HG03439 (cell line): ENCODE data around the gene DSCAM.

ENCODE experiments used
- ATAC-seq: cut with Tn5 transposase; IDR thresholded peaks from one replicate; pipeline ENCODE4 v1.9.1; 2021; ENCODE audit warnings: mild to moderate bottlenecking, moderate library complexity; ENCODE audit not compliant: unreplicated experiment

Gene DSCAM

DNA sequence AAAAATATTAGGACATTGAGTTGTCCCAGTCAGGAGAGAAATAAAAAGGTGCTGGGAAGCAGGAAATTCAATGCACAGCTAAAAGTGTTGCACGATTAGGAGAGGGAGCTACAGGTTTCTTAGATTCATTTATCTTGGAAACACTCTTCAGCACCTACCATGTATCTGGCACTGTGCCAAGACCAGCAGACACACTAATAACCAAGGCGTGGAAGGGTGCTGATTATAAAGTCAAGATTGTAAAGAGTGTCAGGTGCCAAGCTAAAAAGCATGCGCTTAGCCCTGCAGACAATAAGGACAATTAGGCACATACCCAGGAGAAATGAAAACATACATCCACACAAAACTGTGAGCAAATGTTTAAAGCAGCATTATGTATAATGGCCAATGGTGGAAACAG lies 129.9 kb downstream of the DSCAM start:
- ATAC-seq, result no peak

DNA sequence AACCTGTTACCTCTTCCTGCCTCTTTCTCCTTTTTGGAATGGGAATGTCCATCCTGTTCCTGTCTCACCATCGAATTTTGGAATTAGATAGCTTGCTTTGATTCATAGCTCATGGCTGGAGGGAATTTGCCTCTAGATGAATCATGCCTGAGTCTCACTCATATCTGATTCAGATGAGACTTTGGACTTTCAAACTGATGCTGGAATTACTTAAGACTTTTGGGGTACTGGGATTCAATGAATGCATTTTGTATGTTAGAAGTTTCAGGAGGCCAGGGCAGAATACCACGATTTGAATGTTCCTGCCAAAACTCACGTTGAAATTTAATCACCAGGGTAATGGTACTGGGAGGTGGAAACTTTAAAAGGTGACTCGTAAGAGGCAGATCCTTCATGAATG lies 132.4 kb downstream of the DSCAM start:
- ATAC-seq, result no peak

DNA sequence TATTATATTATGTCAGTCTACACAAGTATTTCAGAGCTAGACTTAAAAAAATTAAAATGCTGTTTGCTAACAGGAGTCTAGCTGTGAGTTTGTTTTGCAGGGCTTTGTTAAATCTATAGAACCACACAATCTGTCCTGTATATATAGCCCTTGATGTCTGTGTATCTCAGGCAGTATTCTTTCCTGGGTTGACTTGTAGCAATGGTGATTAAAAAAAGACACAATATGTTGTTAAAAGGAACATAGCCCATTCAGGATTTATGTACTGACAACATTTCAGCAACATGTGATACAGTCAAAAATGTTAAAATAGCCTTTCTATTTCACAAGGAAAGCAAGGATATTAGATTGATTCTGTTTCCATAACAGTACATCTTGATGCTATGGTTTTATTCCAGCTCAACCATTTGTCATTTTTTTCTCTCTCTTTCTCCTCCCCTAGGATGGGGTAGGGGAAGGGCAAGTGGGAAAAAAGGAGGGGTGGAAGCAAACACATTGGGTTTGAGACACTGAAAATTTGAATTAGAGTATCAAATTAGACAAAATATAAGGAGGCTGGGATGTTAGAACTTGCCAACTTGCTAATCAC lies 139.2 kb downstream of the DSCAM start:
- no peak for ATAC-seq

DNA sequence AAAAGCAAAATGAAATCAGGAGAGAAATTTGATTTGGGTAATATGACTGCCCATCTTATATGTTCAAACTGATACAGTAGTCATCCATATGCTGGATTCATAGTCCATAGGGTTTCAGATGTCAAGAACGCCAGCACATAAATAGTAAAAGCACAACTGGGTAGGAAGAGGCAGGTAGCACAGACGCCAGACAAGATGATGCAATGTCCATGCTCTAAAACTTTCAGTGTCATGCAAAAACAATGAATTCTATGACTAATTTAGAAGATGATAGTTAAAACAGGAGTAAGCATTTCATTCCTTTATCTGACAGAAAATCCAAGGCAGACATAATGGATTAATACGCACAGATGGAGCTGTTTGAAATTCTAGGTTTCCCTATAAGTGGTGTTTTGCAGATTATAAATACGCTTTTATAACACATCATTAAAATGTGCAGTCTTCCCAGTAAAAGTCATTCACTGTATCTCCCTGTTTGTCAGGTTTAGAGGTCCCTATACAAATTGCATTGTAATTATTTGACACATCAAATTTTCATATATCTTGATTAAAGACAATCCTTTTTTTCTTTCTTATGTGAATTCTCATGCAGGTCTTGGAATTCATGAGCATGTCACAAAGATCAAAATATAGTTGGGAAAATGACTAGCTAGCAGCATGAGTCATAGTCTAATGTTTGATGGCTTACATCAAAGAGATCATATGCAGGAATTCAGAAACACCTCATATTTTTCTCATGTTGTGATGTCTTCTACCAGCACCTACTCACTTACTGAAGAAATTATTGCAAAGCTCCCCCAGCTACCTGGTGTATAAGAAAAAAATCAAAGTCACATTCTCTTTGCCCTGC lies 139.9 kb downstream of the DSCAM start:
- ATAC-seq, result no peak

DNA sequence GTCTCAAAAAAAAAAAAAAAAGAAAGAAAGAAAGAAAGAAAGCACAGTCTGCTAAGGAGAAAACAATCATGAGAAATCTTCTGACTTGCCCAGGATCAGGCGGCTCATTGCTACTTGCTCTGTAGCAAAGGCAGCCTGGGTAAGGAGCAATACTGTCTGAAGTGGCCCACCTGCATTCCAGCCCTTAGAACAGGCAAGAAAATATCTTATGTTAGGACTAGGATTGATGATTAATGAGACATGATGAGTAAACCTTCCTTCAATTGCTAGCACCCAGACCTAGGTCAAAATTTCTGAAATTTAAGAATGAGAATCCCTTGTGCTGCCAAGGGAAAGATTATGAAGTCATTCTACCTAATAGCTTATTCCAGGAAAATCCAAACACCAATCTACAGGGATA lies 140.8 kb downstream of the DSCAM start:
- no peak for ATAC-seq

DNA sequence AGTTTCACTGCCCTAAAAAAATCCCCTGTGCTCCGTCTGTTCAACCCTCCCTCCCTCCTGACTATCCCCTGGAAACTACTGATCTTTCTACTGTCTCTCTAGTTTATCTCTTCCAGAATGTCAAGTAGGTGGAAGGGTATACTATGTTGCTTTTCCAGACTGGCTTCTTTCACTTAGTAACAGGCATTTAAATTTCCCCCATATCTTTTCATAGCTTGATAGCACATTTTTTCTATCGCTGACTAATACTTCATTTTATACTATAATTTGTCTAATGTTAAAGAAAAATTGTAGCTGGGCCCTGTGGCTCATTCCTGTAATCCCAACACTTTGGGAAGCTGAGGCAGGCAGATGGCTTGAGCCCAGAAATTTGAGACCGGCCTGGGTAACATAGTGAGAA lies 142.8 kb downstream of the DSCAM start:
- ATAC-seq, result no peak

DNA sequence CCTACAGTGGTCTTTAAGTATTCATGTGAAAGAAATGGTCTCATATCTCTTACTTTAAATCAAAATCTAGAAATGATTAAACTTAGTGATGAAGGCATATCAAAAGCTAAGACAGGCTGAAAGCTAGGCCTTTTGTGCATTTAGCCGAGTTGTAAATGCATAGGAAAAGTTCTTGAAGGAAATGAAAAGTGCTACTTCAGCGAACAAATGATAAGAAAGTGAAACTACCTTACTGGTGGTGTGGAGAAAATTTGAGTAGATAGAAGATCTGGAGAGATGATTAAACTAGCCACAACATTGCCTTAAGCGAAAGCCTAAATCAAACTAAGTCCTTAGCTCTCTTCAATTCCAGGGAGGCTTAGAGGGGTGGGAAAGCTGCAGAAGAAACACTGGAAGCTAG lies 147.6 kb downstream of the DSCAM start:
- ATAC-seq, result no peak

DNA sequence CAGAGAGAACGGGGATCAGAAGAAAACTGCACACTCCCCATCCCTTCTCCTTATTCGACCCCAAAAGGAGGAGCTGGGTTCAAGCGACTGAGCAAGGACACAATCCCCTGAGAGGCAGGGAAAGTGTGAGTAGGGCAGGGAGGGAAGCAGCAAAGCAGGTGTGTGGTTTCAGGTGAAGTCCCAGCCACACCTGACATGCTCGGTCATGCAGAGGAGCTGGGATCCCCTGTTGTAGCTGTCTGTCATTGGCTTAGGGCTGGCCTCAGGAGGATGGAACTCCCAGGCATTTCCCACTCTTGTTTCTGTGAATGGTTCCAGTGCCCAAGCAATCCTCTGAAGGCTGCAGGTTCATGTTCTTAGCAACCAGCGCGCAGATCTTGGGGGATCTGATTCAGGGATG lies 150.7 kb downstream of the DSCAM start:
- no peak for ATAC-seq

DNA sequence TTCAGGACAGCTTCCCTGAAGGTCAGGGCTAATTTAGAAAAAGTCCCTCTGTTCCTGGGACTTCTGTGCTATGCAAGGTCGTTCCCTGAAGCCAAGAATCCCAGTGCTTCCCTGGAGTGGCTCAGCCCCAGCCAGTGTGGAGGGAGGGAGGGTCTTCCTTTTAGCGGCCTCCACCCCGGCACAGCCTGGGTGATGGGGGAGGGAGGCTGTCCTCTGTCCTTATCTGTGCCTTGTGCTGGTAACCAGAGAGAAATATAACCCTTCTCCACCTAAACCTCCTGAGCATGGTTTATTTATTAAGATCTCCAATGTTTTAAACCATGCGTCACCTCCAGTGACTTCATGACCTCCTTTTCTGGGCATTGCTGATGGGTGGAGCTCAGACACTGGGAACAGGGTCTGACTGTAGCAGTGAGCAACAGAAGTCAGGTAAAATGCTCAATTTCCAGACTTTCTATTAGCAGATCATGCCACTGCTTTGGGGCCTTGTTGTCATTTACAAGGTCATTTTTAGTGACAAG lies 157.1 kb downstream of the DSCAM start:
- ATAC-seq, result no peak

DNA sequence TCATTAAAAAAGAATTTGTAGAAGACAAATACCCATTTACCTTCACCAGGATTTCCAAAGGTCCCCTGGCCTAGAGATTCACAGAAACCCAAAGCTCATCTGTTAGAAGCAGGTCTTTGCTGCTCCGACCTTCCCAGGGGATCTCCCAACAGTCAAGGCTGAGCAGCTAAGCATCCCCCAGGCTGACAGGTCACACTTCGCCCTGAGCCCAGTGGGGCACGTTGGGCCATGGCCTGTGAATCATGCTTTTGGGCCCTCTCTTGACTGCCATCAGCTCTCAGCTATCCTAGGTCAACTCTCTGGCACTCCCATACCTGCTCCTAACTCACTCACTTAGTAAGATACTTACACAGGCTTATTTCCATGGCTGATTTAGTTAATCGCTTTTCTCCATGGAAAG lies 157.7 kb downstream of the DSCAM start:
- no peak for ATAC-seq

DNA sequence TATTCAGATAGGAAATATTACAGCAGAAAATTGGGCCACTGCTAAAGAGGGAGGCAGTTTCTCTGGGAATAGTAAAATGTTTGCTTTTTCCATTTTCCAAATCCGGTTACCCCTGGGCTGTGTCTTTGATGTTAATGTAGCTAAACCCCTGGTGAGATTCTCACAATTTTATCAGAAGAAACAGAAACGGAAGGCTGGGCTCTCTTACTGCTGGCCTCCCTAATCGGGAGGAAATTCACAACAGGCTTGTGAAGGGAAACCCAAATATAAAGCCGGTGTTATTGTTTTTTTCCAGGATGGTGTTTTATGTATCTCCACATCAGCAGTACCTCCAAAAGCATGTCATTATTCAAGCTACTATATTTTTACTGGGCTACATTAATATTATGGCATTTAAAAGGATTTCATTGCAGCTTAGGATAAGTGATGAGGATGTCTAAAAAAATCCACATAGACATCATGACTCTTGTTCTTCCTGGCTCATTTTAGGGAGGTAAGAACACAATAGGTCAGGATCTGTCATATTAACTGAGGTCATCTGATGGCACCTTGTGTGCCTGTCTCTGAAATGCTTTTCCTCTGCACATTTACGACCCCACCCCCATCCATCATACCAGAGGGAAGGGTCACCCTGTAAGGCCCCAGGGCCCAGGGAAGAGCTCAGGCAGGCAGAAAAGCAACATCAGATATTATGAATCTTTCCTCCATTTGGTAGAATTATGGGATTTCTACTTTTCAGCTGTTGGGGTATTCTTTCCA lies 158.7 kb downstream of the DSCAM start:
- ATAC-seq, result no peak

DNA sequence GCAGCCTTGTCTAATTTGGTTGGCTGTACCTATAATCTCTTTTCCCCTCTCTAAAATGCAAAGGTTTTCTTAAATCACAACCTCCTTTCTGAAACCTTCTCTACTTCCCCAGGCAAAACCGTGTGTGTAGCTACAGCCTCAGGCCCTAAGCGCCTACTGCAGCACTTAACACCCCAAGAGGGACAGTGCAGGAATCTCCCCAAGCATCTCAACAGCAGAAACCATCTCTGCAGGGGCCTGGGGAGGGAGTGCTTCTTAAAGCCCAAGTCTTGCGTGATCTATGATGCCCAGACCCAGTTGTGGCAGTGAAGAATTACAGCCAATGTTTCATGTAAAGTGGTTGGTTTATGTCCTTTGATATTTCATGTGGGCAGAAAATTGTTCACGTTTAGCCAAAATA lies 159.3 kb downstream of the DSCAM start:
- ATAC-seq, result no peak

DNA sequence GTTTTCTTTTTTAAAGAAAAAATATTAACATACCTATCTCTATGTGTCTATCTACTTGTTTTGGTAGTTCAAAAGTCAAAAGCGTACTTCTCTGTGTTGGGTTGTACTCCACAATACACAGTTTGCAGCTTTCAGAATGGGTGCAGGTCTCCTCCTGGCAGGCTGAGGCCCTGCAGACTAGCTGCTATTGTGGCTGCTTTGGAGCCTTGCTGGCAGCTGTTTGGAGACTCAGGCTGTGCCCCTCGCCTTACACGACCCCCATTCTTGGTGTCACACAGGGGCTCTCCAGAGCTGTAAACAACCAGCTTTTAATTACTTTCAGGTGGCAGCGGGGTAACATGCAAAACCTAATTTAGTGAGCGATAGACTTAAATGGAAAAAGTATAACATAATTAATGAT lies 160.4 kb downstream of the DSCAM start:
- ATAC-seq, result no peak

DNA sequence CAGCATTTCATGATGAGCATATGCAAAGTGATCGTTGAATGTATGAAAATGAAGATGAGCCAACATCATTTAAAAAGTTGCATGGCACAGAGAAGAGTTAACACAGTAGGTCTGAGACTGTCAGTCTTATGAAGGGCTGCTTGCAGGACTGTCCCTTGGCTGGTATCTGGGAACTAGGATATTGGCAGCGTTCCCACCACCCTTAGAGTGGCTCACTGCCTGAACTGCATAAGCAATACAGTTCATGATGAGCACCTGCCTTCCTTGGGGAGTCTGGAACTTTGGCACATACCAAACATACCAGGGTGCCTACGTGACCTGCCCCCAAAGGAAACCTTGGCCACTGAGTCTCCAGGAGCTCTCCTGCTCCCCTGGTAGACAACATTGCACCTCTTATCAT lies 161.8 kb downstream of the DSCAM start:
- ATAC-seq, result no peak

DNA sequence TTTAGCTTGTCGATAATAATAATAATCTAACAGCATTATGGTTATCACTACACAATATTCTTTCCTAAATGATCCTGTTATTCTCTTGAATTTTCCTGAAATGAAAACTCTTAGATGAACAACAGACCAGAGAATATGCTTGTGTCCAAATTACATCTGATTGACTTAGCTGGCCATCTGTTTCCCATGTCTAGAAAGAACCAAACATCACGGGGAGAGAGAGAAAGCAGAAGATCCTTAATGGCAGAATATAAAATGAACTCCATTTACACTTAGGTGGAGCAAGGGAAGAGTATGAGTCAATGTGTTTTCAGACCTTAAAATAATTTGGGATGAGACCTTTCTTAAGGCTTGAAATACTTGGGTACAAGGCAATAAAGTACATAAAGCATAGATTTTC lies 162.2 kb downstream of the DSCAM start:
- ATAC-seq, result no peak

DNA sequence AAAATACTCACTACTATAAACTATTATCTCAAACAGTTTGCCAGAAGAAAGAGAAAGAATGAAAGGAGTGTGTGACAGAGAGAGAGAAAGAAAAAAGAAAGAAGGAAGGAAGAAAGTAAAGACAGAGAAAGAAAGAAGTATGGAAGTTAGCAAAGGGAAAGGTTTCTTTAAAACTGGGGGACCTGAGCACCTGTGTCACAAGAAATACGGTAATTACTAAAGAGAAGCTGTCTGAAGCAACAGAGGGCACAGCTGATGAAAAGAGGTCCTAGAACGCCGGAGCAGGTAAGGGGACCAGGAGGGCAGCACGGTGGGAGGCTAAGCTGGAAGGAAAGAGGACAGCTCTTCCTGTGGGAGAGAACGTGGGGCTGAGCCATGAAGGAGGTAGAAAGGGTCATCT lies 163.6 kb downstream of the DSCAM start:
- ATAC-seq, result no peak

DNA sequence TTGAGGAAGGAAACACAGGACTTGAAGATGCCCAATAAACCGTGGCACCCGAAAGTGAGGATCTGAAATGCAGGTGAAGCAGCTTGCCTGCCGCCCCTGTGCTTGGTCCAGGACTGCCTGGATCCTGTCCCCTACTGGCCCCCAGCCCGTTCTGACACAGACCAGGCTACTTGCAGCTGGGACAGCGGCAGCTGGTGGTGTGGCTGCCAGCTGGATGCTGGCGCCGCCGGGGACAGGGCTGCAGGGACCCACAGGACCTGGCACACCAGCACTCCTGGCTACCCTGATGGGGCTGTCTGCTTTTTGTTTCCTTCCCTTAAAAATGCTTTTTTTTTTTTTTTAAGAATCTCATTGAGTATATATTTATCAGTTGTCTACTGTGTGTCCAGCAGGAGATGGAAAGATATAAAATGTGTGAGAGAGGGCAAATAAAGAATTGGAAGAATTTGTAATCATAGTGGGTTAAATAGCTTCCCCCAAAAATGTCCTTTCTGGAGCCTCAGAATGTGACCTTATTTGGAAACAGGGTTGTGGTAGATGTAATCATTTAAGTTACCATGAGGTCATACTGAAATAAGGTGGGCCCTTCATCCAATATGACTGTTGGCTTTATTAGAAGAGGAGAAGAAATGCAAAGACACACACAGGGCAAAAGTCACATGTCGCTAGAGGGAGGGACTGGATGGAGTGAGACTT lies 165.6 kb downstream of the DSCAM start:
- no peak for ATAC-seq

DNA sequence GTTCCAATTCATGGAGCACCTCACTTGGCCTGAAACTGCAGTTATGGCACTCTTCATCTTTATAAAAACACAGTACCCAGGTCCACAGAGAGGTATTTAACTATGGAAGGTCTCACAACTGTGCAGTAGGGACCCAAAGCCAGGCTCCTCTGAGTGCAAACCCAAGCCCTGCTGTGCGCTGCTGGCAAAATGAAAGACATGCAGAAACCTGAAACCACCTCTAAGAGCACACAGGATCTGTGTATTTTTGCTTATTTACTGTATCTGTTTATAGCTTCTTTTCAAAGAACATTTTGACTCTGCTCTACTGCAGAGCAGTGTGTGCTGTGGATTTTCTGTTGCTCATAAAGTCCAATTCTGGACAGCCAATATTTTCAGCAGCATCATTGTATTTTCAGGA lies 166.6 kb downstream of the DSCAM start:
- no peak for ATAC-seq

DNA sequence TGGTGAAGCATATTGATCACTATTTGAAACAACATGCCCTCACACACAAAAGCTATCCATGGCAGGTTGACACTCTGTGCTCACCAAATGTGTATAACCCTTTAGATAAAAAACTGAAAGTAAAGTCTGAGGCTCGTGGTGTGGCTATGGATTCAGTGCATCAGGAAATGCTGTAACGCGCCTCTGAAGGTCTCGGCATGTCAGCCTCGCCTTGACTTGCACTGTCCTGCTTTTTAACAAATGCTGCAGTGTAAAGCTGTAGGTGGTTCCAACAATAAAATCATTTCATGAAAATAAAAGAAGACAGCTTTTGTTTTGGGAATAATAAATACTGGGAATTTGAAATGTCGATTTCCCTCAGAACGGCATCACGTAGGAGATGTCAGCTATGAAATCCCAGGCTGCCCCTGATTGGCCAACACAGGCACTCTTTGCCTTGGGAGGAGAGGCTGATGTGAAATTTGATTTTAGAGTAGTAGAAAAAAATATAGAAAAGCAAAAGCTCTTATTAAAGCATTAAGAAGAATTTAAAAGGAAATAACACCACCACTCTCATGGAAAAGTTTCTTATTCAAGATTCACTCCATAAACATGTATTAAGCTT lies 168.2 kb downstream of the DSCAM start:
- no peak for ATAC-seq

DNA sequence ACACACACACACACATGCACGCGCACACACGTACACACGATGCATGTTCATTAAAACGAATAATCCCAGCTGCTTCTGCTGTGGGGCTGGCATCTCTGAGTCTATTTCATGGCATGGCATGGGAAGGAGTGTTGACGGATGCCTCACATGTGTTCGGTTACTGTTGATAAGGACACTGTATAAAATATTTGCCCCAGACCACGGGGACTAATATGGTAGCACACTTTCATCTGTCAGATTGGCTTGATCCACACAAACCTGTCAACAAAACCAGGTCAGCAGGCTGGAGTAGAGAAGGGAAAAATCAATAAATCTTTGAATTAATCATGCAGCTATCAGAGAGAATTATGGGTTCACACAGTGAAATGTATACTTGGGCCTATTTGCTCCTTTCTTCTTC lies 171.9 kb downstream of the DSCAM start:
- no peak for ATAC-seq

DNA sequence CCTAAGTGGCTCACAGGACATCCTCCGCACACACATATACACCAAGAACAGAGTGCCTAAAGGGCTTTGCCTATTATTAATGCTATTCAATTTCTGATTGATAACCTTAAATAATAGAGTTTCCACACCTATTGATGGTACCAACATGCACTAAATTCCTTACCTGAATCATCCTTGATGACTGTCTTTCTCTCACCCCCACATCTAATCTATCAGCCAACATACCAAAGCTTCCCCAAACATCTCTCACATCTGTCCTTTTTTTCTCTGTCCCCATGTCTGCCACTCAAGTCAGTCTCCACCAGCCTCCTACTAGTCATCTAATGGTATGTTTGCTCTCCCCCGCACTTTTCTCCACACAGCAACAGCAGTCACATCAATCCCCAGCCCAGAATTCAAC lies 174.4 kb downstream of the DSCAM start:
- ATAC-seq, result no peak
